Small intestine (tissue), 7 donors: Measurements from ENCODE around the gene PLIN5. TPM values are rescaled to one million over a fixed set of nuclear protein-coding genes. Genes with fewer than 3 reads are reported as not detected.

Experiments used
- DNase-seq, 2 donors: peaks; one replicate each; pipeline versions ENCODE4 v3.0.0 to v3.0.0-alpha.2; 2013
- FAIRE-seq: peaks from 2 replicates; lab custom pipeline; 2012; peaks lifted over from hg19 to GRCh38; lab: Jason Lieb, UNC
- H3K27ac ChIP-seq, 3 donors: one replicate each; pipeline ENCODE4 v1.5.1; 2013; ENCODE audit warnings: low read length in 2 of 3, mild to moderate bottlenecking in 2 of 3, control low read depth in 1 of 3, inconsistent platforms in 1 of 3, low read depth in 1 of 3, moderate library complexity in 1 of 3
- H3K27me3 ChIP-seq, 3 donors: one replicate each; pipeline ENCODE4 v1.6.1; 2013; ENCODE audit warnings: low read length in 3 of 3, inconsistent platforms in 1 of 3; ENCODE audit not compliant: control insufficient read depth in 3 of 3, insufficient read depth in 3 of 3
- H3K36me3 ChIP-seq, 3 donors: one replicate each; pipeline ENCODE4 v1.6.1; 2013; ENCODE audit warnings: low read length in 3 of 3, inconsistent platforms in 1 of 3, low read depth in 1 of 3, mild to moderate bottlenecking in 1 of 3, moderate library complexity in 1 of 3; ENCODE audit not compliant: control insufficient read depth in 3 of 3, insufficient read depth in 2 of 3
- H3K4me1 ChIP-seq, 3 donors: one replicate each; pipeline ENCODE4 v1.6.1; 2013; ENCODE audit warnings: low read length in 2 of 3, inconsistent platforms in 1 of 3, low read depth in 1 of 3, mild to moderate bottlenecking in 1 of 3, moderate library complexity in 1 of 3; ENCODE audit not compliant: control insufficient read depth in 3 of 3, insufficient read depth in 2 of 3
- H3K4me3 ChIP-seq, 3 donors: one replicate each; pipeline ENCODE4 v1.5.1; 2013; ENCODE audit warnings: low read length in 3 of 3, control low read depth in 1 of 3, inconsistent platforms in 1 of 3, low read depth in 1 of 3, mild to moderate bottlenecking in 1 of 3, moderate library complexity in 1 of 3
- H3K9me3 ChIP-seq, 2 donors: one replicate each; pipeline ENCODE4 v1.6.1; 2013; ENCODE audit warnings: low read depth in 1 of 2, low read length in 1 of 2; ENCODE audit not compliant: control insufficient read depth in 2 of 2, insufficient read depth in 1 of 2
- WGBS, 3 donors: extraction: QIAGEN DNeasy Blood & Tissue Kit; methylation state at CpG; one replicate each; pipeline ENCODE4 v1.1.7; 2013; 5-methylcytosine and 5-hydroxymethylcytosine counted together
- polyA plus RNA-seq, 4 donors: library from polyadenylated mRNA; stranded (reverse) in 3 of 4; unstranded in 1 of 4; fragments of 200-250 nt in 3 of 4; fragments of 120-200 nt in 1 of 4; gene quantifications; one replicate each; pipeline versions ENCODE4 v1.2.1 to v1.2.3, GENCODE V29; 2013
- donor health status: healthy with polysubstance abuse.
- donor health status: control.
- donor health status: control.
- donor health status: Bipolar disorder and iron deficiency.
- donor health status: healthy.

Gene PLIN5
- polyA plus RNA-seq, 4 donors = 0.27 to 4.5 (median 1.9) TPM

DNA sequence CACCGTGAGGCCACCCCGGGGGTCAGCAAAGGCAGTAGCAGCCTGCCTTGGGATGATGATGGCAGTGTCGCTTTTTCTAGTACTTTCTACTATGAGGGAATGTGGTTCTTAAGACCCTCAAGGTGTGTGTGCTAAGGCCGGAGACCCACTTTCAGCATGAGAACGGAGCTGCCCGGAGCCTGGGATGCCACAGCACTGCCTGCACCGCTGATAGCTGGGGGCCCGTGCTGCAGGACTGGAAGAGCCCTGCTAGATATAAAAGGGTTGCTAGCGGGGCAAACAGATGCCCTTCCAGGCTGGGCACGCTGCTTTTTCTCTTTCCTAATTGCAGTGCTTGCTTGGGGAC is 31.2 kb downstream of the PLIN5 start:
- no peak overlapping the region for H3K27ac ChIP-seq
- DNase-seq (no peak), FAIRE-seq (no peak)
- no peaks in the 10 kb centered on the region for H3K9me3 ChIP-seq
- peaks cover 5 to 73% (median 9%) of the 10 kb centered on the region in 3 donors for H3K36me3 ChIP-seq
- 89 to 94% (median 91%) methylated on average over 10 of the region's 10 CpGs for WGBS, 3 donors
- H3K4me3 ChIP-seq = no peak overlapping the region
- no peaks in the 10 kb centered on the region for H3K27me3 ChIP-seq
- no peaks in the 10 kb centered on the region for H3K4me1 ChIP-seq

DNA sequence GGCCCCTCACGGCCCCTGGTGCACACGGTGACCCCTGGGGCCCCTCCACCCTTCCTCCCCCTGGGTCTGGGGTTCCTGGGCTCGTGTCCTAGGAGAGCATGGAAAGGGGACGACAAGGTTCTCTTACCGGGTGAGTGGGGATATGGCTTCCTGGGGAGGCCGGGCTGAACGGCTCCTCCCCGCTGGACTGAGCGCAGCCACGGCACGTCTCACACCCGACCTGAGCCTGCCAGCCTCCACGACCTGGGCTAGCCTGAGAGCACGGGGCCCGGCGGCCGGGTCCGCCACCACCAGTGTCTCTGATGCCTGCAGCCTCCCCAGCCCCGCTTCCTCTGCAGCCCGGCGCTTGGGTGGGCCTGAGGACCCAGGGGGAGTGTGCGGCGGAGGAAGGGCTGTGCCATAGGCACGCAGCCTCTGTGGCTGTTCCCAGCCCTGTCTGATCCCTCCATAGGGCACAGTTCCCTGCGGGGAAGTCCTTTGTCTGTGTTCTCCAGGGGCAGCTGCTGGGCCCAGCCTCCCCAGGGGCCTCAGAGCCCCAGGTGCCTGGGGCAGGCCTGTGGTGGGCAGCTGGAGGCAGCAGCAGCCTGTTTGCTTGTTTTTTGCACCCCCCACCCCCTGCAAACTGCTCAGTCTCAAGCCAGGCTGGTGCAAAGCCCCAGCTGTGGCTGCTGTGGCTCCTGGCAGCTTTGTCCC is 31.7 kb downstream of the PLIN5 start:
- DNase-seq (no peak), FAIRE-seq (no peak)
- Histone ChIP-seq H3K27me3 (no peaks in the 10 kb centered on the region), H3K36me3 (peaks cover 5 to 78% (median 12%) of the 10 kb centered on the region in 3 donors), H3K4me1 (no peaks in the 10 kb centered on the region), H3K9me3 (no peaks in the 10 kb centered on the region), H3K4me3 (no peak overlapping the region), H3K27ac (no peak overlapping the region)
- 89 to 93% (median 92%) methylated on average over 23 to 25 of the region's 25 CpGs for WGBS, 3 donors

DNA sequence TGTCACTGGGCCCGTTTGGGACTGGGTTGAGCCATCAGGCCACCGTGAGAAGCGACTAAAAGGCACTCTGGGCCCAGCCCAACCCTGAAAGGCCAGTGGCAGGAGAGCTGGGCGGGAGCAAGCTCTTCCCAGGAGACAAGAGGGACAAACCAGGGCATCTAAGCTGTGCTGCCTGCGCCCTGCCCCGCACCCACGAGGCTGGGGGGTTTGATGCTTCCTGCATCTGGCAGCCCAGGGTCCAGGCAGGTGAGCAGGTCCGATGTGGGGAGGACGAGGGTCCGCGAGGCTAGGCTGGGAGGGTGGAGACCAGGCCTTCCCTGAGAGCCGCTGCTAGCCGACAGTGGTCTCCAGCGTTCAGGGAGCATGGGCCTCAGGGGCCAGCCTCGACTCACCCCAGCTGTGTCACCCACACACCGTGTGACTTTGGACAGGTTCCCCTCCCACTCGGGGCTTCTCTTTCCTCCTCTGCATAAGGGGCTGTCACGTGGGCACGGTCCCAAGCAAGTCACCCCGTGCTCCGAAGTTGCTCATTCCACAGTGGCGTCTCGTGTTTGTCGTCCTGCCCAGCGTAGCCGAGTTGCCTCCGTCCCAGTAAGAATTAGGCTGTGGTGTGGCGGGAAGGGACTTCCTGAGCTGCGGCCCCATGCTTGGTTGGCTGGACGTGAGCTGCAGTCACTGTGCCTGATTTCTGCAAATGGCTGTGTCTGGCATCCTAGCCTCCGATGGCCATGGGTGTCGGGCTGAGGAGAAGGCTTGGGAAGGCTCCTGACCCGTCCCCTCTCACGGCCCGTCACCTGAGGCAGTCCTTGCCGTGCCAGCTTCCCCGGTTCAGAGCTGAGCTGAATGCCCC is 32.5 kb downstream of the PLIN5 start:
- no peak overlapping the region for H3K27ac ChIP-seq
- H3K9me3 ChIP-seq = no peaks in the 10 kb centered on the region
- H3K4me1 ChIP-seq = no peaks in the 10 kb centered on the region
- H3K4me3 ChIP-seq = no peak overlapping the region
- H3K27me3 ChIP-seq = no peaks in the 10 kb centered on the region
- FAIRE-seq (no peak), DNase-seq (no peak)
- peaks cover 9 to 86% (median 16%) of the 10 kb centered on the region in 3 donors for H3K36me3 ChIP-seq
- WGBS, 3 donors = 89 to 95% (median 92%) methylated on average over 36 to 37 of the region's 37 CpGs

DNA sequence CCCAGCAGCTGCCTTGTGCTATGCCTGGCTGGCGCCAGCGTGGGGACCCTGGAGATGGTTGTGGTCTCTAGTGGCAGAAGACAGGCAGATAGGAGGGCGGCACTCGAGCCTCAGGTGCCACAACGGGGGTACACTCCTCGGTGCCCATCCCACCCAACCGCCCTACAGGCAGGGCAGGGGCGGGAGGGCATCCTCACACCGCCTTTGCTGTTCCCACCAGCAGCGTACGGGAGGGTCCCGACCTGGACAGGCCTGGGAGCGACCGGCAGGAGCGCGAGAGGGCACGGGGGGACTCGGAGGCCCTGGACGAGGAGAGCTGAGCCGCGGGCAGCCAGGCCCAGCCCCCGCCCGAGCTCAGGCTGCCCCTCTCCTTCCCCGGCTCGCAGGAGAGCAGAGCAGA is 33.3 kb downstream of the PLIN5 start:
- WGBS, 3 donors = 91 to 96% (median 94%) methylated on average over 19 to 25 of the region's 25 CpGs
- DNase-seq (no peak), FAIRE-seq (no peak)
- Histone ChIP-seq H3K27ac (no peak overlapping the region), H3K4me3 (no peak overlapping the region), H3K4me1 (no peaks in the 10 kb centered on the region), H3K36me3 (peaks cover 11 to 93% (median 16%) of the 10 kb centered on the region in 3 donors), H3K27me3 (no peaks in the 10 kb centered on the region), H3K9me3 (no peaks in the 10 kb centered on the region)

DNA sequence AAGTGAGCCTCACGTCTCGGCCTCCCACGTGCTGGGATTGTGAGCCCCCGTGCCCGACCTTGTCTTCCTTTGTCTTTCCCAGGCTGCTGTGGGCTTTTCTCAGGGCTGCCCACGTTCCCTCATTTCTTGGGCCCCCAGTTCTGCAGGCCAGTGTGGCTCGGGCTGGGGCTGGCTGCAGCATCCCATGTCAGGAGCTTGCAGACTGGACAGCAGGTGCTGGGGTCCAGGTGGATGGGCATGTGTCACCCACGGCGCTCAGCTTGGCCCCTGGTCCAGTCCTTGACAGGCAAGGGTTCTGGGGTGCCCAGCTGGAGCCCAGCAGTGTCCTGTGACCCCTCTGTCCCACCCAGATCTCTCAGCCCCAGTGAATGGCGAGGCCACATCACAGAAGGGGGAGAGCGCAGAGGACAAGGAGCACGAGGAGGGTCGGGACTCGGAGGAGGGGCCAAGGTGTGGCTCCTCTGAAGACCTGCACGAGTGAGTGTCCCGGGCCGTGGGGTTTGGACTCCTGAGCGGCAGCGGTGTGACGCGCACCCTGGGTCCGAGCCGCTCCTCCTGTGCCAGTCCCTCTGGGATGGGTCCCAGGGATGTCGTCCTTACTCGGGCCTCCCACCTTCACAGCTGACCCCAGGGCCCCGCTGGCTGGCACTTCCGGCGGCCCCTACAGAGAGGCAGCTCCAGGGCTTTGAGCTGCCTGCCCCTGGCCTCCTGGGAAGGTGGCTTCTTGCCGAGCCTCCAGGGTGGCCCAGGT is 34.0 kb downstream of the PLIN5 start:
- H3K36me3 ChIP-seq = peaks cover 11 to 94% (median 19%) of the 10 kb centered on the region in 3 donors
- H3K4me1 ChIP-seq = no peaks in the 10 kb centered on the region
- no peaks in the 10 kb centered on the region for H3K9me3 ChIP-seq
- FAIRE-seq (no peak), DNase-seq (no peak)
- H3K27me3 ChIP-seq = no peaks in the 10 kb centered on the region
- no peak overlapping the region for H3K27ac ChIP-seq
- H3K4me3 ChIP-seq = no peak overlapping the region
- 89 to 94% (median 94%) methylated on average over 27 to 29 of the region's 29 CpGs for WGBS, 3 donors

DNA sequence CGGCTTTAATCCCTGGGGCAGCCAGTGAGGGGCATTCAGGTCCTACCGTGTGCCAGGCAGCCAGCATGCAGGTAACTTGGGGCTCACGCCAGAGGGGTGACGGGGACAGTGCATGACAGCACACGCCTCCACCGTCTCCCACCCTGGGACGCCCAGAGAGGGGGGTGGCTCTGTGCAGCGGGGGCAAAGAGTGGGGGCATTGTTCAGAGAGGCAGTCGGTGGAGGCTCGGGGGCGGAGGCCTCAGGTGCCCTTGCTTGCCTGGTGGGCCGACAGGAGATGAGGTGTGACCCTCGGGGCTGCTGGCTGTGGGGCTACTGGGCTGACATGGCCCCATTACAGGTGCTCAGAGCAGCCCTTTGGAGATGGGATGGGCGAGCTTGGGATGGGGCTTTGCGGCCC is 35.2 kb downstream of the PLIN5 start:
- Histone ChIP-seq H3K4me3 (no peak overlapping the region), H3K27me3 (no peaks in the 10 kb centered on the region), H3K36me3 (peaks cover 15 to 91% (median 19%) of the 10 kb centered on the region in 3 donors), H3K4me1 (no peaks in the 10 kb centered on the region), H3K27ac (no peak overlapping the region), H3K9me3 (no peaks in the 10 kb centered on the region)
- FAIRE-seq = no peak
- no peak for DNase-seq
- 93 to 96% (median 94%) methylated on average over 15 of the region's 15 CpGs for WGBS, 3 donors

DNA sequence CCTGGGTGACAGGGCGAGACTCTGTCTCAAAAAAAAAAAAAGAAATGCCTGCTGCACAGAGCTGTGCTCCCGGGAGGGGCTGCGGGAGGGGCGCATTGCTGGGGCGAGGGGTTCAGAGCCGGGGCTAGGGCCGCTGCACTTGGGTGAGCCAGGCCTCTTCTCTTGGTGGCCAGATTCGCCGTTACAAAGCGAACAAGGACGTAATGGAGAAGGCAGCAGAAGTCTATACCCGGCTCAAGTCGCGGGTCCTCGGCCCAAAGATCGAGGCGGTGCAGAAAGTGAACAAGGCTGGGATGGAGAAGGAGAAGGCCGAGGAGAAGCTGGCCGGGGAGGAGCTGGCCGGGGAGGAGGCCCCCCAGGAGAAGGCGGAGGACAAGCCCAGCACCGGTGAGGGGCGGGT is 35.7 kb downstream of the PLIN5 start:
- H3K27ac ChIP-seq = no peak overlapping the region
- no peaks in the 10 kb centered on the region for H3K27me3 ChIP-seq
- H3K9me3 ChIP-seq = no peaks in the 10 kb centered on the region
- no peak for FAIRE-seq
- WGBS, 3 donors = 94 to 97% (median 96%) methylated on average over 20 to 23 of the region's 23 CpGs
- peaks cover 17 to 90% (median 25%) of the 10 kb centered on the region in 3 donors for H3K36me3 ChIP-seq
- H3K4me1 ChIP-seq = no peaks in the 10 kb centered on the region
- DNase-seq = no peak
- no peak overlapping the region for H3K4me3 ChIP-seq

DNA sequence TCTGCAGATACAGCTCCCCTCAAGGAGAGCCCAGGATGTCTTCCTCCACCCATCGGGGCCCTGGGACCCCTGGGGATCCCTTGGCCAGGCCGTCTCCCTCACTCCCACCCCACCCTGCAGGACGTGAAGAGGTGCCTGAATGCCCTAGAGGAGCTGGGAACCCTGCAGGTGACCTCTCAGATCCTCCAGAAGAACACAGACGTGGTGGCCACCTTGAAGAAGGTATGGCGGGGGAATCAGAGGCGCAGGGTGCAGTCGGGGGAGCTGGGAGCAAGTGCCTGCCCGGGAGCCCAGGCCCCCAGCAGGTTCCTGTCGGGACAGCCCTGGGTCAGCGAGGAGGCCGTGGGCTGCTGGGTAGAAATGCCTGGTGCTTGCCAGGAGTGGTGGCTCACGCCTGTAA is 36.3 kb downstream of the PLIN5 start:
- no peak for DNase-seq
- H3K4me1 ChIP-seq = no peaks in the 10 kb centered on the region
- peaks cover 23 to 89% (median 26%) of the 10 kb centered on the region in 3 donors for H3K36me3 ChIP-seq
- H3K27ac ChIP-seq = no peak overlapping the region
- H3K4me3 ChIP-seq = no peak overlapping the region
- H3K9me3 ChIP-seq = no peaks in the 10 kb centered on the region
- no peak for FAIRE-seq
- 94 to 96% (median 95%) methylated on average over 10 to 12 of the region's 12 CpGs for WGBS, 3 donors
- H3K27me3 ChIP-seq = no peaks in the 10 kb centered on the region
